HG03280 (cell line): ENCODE results near the gene CD84.
"Not testable (repeated sequence)": the region's sequence is repeated elsewhere in the genome, so short reads cannot be mapped to it uniquely, and the experiment has no call there.

ENCODE experiments used
- ATAC-seq: cut with Tn5 transposase; IDR thresholded peaks from one replicate; pipeline ENCODE4 v1.9.1; 2021; ENCODE audit warnings: mild to moderate bottlenecking, moderate library complexity; ENCODE audit not compliant: unreplicated experiment

CD84 gene

DNA sequence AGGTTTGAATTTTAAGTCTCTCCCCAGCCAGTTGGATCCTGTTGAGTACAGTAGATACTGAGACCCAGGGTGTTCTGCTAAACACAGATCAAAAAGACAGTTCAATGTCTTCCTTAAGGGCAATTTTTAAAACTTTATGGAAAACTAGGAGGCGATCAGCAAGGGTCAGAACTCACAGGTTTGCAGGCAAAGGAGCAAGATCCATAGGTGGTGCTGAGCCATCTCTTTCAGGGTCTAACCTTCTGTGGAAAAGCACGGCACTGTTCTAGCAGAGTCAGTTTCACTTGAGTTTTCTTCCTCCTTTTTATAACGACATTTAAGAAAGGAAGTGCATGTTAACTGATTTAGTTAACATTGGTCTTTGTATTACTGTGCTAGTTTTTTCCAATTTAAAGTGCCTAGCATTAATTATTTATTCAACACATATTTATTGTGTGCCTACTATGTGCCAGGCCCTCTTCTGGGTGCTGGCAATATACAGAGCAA lies at the start of gene CD84:
Gene CD84 (minus strand): TSS at position 281 of the 486 bp plus-strand sequence. CDS start 59 bp downstream, at position 222.
- ATAC-seq, result no peak

- no peak for ATAC-seq
These were observed 49.5 kb upstream of the CD84 start for GRCh38 chr1:160628799-160629263.

GRCh38 chr1:160627677-160628289 lies 48.5 kb upstream of the CD84 start:
- ATAC-seq, result not testable (repeated sequence)

- no peak for ATAC-seq
These were observed 47.4 kb upstream of the CD84 start for GRCh38 chr1:160626509-160627342.

DNA sequence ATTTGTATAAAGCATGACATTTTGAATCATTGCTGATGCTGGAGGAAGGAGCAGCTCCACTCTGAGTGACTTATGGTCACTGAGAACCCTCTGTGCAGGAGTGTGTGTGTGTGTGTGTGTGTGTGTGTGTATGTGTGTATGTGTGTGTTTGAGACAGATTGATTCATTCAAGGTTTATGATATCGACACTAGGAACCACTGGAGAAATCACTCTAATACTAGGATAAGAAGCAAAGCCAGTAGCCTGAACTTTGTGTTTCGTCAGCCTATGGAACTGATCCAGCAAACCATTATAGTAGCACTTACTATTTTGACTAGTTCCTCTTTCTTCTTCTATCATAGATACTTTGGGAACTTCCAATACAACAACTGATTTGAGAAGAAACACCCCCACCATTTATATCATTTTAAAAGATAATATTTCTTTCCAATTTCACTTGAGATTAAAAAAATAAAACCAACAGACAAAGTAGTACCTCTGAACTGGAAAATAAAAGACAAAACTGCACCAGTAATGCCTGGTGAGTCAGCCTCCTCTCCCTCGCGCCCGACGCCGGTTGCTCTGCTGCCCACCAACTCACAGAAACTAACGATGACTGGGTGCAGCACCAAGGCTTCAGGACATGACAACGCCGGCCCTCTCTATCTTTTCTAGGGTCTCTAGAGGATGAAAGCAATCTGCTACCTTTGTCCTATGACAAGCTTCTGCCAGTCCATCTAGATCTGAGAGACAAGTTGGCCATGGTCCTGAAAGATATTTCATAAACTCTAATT lies 46.6 kb upstream of the CD84 start:
- no peak for ATAC-seq

GRCh38 chr1:160625321-160625720 lies 46.0 kb upstream of the CD84 start:
- ATAC-seq, result no peak

GRCh38 chr1:160624464-160624863 lies 45.2 kb upstream of the CD84 start:
- ATAC-seq, result no peak

DNA sequence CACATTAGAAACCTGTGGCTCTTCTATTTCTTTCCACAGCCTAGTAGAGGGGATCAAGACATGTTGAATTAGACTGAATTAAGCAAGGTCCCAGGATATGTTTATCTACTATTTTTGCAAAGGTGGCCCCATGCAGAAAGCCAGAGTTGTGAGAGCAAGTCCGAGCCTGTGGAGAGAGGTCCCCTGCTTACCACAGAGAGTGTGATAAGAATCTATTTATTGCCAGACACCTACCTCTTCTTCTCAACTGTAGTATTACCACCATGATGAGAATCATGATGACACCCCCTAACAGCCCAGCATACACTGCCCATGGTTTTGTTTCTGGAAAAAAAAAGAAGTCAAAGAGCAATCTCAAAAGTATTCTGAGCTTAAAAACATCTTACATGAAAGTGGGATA lies 44.6 kb upstream of the CD84 start:
- ATAC-seq, result peak; percentile 35

GRCh38 chr1:160623227-160623633 lies 43.9 kb upstream of the CD84 start:
- no peak for ATAC-seq

DNA sequence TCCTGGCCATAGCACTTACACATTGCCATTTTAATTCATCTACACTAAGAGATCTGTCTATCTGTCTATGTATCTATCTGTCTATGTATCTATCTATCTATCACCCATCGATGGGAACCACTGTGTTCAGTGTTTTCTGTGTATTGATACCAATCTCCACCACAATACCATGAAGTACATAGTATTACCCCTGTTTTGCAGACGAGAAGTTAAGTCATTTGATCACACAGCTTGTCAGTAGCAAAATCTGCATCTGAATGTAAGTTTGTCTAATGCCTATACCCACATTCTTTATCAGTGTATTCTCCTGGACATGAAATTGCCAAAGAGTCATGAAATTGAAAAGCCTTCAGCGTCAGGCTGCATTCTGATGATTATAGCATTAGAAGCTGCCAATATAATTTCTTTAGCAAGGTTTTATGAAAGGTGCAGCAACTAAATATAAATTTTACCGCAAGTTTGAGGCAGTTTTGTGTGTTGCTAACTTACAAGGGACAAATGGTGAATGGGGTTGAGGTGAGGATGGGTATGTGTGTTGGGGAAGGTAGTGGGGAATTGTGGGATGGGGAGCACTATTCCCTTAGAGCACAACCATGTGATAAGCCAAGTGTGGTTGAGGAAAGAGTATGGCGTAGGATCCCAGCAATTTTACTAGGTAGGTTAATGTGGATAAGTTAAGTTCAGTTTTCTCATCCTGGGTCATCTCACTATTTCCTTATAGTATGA lies 43.4 kb upstream of the CD84 start:
- ATAC-seq, result no peak

- ATAC-seq, result no peak
These were observed 42.5 kb upstream of the CD84 start for GRCh38 chr1:160621633-160622413.

- ATAC-seq, result no peak
These were observed 41.8 kb upstream of the CD84 start for GRCh38 chr1:160620942-160621632.

- no peak for ATAC-seq
These were observed 40.5 kb upstream of the CD84 start for GRCh38 chr1:160619742-160620277.

- no peak for ATAC-seq
These were observed 39.5 kb upstream of the CD84 start for GRCh38 chr1:160618763-160619274.

GRCh38 chr1:160618327-160618726 lies 39.0 kb upstream of the CD84 start:
- ATAC-seq, result no peak

- no peak for ATAC-seq
These were observed 36.4 kb upstream of the CD84 start for GRCh38 chr1:160615660-160616059.

- ATAC-seq, result no peak
These were observed 35.1 kb upstream of the CD84 start for GRCh38 chr1:160614410-160614809.

GRCh38 chr1:160612613-160613218 lies 33.4 kb upstream of the CD84 start:
- ATAC-seq, result no peak
